Measurements from ENCODE around the gene STARD7.
A peak's percentile ranks its signal among the peaks of the same experiment; 100 is the strongest.
"Not testable (repeated sequence)": the region's sequence is repeated elsewhere in the genome, so short reads cannot be mapped to it uniquely, and the experiment has no call there.

Gene STARD7

DNA sequence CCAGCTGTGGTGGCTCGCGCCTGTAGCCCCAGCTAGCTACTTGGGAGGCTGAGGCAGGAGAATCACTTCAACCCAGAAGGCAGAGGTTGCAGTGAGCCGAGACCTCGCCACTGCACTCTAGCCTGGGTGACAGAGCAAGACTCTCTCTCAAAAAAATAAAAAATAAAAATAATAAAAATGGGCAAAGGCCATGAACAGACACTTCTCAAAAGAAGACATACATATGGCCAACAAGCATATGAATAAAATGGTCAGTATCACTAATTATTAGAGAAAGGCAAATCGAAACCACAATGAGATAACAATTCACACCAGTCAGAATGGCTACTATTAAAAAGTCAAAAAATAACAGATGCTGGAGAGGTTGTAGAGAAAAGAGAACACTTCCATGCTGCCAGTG, 48.3 kb downstream of the STARD7 start:
- DNase-seq, result not testable (repeated sequence)

DNA sequence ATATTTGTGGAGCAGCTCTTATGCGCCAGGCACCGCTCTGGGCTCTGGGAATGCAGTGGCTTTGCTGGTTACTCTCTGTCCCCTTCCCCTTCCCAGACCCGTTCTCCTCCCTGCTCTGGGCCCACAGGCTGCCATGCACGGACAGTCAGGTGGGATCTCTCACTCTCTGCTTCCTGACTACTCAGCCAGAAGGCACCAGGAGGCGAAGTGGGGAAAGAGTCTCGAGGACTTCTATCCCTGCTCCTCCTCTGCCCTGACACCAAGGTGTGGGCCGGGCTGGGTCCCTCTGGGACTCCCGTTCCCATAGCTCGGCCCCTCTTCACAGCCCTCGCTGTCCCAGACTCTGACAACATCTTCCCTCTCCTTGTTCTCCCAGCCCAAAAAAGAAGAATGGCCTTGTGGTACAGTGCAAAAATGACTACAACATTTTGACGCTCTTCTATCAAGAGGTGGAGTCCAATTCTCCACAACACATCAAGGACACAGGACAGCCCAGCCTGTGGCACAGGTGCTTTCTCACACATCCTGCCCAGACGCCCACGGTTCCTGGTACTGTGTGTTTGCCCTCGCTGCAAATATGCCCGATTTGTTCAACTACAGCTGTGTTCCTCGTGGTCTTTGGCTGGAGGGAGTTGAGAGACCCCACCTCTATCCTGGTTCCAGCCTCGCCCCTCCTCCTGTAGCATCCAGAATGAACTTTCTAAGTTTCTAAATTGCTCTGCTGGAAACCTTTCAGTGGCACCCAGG, 49.4 kb downstream of the STARD7 start:
- DNase-seq, result peak; percentile 54

DNA sequence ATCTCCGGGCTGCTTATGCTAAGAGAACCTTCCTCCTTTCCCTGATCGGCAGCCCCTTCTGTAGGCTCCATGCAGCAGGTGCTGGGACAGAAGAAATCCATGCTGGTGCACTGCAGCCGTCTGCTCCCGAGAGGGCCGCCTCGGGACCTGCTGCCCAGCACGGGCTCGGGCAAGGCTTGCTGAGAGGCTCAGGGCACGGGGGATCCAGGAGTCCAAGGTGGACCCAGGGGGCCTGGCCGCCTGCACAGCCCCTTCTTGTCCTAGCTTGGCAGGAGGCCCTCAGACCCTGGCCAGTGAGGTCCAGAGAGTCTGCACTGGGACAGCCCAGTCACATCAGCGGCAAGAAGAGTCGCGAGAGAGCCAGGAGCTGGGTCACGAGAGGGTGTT, 50.1 kb downstream of the STARD7 start:
- DNase-seq, result no peak

DNA sequence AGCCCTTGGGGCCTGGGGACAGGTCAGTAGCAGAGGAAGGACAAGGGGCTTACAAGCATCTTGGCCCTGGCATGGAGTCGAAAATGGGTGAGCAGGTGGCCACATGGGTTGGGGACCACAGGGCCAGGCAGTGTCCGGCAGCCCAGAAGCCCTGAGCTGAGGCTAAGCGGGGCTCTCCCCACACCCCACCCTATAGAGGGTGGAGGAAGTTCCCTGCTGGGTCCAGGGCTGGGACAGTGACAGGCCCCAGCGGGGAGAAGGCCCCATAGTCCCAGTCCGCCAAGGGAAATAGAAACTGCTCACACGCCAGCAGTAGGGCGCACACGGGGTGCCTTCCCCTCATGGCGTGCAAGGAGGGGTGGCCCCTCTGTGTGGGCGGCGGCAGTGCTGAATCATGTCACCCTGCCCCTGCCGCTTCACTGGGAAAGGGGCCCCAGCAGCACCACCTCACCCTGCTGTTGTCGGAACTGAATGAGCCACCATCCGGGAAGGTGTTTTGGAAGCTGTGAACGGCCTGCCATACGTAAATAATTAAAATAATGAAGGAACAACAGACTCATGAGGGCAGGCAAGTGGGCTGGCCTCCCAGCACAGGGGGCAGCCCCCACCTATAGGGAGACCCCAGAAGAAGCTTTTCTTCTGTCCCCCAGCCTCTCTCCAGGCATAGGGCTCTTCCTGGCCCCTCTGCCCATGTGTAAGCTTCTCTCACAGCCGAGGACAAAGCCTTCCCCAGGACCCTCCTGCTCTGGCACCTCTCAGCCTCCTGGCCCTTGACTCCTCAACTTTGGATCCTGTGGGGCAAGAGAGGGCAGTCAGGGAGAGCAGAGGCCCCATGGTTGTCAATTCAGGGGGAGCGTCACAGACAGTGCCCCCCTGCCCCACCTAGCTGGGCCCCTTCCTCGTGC, 50.7 kb downstream of the STARD7 start:
- peak; percentile 98 for DNase-seq

DNA sequence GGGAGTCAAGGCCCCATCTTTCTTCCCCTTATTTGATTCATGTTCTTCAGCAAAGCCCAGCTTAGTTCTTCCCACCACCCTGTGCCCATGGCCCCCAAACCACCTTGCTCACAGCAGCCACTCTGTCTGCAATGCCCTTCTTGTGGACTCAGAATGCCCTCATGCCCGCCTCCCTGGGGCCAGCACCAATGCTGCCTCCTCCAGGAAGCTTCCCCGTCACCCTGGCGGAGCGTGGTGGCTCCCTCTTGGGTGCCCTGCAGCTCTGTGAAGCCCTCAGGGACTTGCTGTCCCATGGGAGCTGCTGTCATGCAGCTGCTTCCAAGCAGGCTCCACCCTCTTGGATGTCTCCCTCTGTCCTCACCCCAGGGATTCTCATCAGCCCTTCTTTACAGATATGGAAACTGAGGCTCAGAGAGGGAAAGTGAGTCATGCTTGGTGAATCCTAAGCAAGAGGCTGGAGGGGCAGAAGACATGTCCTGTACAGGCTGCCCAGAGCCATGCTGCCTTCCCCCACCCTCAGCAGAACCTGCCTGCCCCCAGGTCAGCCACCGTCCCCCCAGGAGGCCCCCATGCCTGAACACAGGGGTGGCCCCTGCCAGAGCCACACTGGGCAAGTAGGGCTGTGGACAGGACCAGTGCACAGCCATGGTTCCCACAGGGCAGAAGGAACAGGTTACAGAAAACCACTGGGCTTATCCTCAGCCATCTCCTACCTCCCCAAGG, 51.5 kb downstream of the STARD7 start:
- no peak for DNase-seq

DNA sequence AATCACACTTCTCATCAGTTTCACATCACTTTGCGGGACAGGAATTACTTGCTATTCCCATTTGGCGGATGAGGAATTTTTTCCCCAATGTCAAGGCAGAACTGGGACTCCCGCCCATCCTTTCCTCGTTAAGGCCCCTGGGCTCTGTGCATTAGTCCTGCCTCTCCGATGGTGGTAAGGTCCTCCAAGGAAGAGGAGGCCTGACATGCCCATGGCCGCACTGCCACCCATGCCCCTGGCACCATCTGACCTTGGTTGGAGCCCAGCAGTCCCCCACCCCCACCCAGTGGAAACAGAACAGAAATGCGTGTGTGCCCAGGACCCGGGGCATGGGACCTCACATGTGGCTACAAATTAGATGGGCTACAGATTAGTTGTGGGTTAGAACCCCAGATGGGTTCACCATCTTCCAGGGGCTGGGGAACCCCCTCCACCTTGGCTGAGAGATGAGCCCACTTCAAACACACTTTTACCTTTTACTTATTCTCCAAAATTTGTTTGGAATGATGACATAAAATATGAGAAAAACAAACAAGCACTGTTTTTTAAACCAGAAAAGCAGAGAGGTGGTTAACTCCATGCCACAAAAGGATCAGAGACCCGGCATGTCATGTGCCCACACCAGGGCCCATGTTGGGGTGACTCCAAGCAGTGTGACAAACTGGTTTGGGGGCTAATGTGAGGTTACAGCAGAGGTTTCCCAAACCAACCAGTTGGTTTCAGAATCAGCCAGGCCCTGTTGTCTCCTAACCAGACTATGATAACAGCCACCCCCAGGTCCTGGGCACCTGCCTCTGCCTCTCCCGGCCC, 52.4 kb downstream of the STARD7 start:
- no peak for DNase-seq

DNA sequence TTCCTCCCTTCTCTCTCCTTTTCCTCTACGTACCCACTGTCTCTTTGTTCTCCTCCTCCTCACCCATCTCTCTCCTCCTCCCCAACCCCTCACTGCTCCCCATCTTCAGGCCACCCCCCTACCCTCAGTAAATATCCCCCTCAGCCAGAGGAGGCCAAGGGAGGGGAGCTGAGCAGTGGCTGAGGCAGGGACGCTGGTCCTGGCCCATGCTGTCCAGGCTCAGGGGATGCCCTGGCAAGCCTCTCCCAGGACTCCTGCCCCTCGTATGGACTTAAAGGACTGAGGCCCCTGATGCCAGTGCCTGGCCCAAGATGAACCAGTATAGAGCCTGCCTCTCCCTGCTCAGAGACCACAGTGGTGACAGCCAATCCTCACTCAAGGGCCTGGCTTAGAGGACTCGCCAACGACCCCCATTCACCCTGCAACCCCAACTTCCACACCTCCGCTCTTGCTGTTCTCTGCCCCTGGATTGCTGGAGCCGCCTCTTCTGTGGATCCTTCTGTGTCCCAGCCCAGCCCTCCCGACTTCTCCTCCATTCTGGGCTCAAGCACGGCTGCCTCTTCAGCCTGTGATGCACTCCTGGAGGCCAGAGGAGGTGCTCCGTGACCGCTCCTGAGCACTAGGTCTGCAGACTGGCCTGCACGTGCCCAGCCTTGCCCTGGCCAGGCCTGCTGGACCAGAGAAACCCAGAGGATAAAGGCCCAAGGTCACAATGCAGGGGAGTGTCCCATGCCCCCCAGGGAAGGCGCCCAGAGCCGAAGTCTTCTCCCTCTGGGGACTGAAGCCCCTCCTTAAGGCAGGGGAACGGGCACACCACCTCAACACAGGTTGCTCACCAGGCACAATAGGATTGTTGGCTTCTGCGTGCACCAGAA, 53.9 kb downstream of the STARD7 start:
- DNase-seq, result no peak

DNA sequence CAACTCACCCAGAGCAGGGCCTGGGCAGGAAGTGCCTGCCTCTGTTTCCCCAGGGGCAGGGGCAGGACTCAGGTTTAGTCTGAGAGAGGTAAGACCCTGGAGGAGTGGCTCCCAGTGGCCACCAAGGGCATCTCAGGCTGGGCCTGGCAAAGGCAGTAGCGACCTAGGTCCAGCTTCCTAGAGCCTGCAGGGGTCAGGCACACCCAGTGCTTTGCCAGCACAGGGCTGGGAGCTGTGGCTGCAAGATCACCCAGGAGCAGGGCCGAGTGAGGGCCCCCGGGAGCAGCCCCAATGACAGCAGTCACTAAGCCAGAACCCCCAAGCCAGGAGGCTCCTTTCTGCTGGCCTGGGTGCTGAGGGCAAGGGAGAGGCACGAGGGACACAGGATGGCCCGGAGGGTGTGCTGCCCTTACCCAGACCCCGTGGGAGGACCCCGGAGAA, 54.6 kb downstream of the STARD7 start:
- DNase-seq, result no peak

DNA sequence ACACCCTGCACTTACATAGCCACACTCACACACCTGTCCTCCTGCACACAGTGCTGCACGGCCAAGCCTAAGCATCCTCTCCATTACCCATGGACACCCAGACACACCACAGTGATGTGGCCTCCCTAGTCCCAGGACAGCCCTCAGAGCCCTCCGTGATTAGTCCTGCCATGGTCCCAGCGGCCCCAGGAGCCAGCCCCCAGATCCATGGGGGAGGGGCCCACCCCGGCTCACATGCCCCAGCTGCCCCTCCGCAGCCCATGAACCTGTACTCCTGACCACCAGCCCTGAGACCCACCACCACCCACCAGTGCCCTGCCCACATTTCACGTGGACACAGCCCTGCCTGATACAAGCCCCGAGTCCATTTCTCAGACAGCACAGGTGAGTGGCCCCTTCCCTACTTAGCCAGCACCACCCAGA, 55.3 kb downstream of the STARD7 start:
- no peak for DNase-seq

DNA sequence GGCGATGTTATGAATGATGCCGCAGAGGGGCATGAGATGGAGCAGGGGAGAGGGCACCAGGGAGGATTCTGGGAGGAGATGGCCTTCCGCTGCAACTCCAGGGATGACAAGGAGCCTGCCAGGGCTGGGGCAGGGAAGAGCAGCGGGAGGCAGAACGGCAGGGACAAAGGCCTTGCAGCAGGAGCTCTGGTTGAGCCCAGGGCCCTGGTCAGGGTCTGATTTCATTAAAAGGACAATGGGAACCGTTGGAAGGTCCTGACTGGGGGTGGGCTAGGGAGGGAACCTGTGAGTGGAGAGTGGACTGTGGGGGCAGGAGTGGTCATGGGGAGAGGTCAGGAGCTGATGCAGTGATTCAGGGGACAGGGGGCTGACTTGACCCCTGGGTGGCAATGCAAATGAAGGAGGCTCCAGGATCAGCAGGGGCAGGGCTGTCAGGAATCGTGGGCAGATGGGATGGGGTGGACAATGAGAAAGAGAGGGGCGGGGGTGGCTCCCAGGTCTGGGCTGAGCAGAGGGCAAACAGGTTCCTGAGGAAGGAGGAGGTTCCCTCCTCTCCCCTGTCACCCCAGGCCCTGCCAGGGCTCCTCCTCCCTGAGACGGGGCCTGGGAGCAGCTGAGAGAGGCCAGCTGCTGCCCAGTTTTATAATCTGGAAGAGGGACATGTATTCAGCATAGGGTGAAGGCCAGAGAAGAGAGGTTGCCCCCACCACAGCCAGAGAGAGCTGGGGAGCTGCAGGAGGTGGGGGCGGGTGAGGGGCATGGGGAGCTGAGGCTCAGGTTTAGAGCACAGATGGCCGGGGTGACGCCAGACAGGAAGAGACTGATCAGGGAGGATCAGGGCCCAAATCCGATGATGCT, 56.1 kb downstream of the STARD7 start:
- no peak for DNase-seq

DNA sequence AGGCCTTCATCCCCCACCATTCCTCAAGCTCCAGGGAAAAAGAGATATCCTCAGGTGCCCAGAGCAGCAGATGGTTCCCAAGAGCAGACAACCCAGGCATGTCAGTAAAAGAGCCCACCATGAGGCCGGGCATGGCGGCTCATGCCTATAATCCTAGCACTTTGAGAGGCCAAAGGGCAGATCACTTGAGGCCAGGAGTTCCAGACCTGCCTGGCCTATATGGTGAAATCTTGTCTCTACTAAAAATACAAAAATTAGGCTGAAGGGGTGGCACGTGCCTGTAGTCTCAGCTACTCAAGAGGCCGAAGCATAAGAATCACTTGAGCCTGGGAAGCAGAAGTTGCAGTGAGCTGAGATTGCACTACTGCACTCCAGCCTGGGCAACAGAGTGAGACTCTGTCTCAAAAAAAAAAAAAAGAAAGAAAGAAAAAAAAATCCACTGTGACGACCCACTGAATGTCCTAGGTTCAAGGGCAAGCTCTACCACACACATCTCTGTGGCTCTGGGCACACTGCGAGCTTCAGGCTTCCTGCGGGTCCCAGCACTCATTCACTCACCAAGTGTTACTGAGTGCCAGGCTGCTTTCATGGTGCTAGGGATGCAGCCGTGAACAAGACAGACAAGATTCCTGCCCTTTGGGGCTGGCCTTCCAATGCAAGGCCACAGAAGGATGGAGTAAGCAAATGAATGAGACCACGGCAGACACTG, 56.9 kb downstream of the STARD7 start:
- DNase-seq, result no peak

DNA sequence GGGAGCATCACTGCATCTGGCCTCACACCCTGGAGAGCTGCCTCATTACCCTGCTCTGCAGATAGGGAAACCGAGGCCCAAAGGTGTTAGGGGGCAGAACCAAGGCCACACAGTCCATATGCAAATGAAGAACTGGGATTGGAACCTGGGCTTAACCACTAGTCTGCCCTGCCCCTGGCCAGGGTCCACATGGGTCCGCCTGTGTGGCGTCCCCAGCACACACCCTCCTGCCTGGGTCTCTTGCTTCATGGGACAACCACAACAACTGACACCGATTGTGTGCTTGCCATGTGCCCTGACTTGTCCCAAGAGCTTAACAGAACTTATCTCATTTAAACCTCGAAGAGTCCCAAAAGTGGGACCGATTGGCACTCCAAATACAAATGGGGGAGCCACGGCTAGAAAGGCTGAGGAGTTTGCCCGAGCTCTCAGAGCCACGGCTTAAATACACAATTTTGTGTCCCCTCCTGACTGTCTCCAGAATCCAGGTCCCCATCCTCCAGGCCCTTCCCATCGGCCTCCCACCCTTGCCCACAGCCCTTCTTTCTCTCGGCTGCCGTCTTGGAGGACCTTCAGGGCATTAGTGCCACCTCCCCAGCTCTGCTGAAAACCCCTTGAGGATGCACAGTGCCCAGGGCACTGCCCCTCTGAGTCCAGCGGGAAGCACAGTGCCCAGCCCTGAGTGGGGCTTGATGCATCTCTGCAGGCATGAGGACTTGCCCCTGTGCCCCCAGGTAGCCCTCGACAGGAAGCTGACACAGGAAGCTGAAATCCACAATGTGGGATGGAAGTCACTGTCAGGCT, 57.6 kb downstream of the STARD7 start:
- no peak for DNase-seq

DNA sequence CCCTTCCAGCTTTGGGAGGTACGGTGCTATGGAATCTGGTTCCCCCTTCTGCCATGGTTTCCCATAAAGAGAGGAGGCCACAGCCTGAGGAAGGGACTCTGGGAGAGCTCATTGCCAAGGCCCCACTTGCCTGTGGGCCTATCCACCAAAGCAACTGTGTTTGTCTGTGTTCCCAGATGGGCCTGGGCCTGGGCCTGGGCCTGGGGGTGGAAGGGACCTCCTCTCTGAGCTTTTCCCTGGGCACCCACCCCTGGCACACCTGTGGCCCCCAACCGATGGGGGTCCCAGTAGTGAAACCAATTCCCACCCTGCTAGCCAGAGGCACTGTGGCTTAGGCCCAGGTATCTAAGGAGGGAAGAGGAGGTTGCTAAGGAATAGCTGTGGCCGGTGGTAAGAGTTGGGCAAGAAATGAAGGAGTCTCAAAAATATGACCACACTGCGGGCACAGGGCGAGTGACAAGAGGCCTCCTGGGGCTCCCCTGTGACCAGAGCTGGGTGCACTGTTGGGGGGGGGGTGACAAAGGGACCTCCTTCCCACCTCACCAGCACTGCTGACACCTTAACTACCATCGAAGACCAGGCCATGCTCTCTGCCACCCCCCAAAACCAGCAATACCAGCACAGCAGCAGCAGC, 58.5 kb downstream of the STARD7 start:
- no peak for DNase-seq

DNA sequence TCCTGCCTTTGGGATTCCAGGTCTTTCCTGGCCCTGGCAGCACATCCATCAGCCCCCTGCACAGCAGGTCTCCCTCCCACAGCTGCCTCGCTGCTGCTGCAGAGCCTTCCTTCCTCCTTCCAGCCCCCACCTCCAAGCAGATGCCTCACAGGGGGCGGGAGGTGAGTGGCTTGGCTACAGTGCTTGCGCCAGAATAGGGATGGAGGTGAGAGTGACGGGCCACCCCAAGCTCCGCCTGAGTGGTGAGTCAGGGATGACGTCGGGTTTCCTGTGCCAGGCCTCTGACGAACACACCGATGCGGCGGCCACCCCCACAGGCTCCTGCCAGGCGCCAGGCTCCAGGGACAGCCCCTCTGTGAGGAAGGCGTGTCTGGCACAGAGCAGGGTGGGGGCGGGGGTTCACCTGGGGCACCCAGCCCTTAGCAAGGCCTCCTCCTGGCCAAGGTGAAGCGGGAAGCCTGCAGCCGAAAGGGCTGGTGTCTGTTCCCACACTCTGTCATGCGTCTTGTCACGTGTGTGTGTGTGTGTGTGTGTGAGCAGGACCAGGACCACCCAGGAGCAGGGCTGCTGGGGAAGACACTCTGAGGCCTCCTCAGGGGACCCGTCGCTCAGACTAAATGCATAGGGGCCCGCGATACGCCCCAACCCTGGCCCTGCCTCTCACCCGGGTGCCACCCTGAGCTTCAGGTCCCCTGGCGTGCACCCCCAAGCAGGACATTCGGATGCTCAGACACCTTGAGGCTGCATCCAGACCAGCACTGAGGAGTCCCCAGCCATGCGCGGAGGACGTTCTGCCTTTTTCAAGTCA, 60.0 kb downstream of the STARD7 start:
- peak; percentile 97 for DNase-seq

DNA sequence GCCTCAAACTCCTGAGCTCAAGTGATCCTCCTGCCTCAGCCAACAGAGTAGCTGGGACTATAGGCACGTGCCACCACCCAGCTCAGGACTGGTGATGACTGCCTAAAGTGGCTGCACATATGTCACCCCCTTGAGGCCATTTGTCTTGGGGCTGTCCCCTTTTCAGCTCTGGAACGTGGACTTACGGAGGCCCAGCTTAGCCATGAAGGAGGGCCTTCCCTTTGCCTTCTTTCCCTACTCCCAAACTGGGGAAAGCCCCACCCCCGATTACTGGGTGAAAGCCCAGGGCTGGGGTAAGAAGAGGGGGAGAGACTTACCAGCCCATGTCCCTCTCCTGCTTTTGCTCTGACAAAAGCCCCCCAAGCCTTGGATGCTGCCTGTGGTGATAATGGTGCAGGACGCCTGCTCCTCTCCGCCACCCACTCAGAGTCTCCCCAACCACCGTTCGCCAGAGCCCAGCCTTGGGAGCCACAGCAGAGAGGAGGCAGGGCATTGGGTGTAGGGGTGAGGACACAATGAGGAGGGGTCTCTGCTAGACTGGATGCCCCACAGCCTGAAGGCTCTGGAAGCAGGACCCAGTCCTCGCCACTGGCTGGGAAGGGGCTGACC, 60.9 kb downstream of the STARD7 start:
- no peak for DNase-seq

DNA sequence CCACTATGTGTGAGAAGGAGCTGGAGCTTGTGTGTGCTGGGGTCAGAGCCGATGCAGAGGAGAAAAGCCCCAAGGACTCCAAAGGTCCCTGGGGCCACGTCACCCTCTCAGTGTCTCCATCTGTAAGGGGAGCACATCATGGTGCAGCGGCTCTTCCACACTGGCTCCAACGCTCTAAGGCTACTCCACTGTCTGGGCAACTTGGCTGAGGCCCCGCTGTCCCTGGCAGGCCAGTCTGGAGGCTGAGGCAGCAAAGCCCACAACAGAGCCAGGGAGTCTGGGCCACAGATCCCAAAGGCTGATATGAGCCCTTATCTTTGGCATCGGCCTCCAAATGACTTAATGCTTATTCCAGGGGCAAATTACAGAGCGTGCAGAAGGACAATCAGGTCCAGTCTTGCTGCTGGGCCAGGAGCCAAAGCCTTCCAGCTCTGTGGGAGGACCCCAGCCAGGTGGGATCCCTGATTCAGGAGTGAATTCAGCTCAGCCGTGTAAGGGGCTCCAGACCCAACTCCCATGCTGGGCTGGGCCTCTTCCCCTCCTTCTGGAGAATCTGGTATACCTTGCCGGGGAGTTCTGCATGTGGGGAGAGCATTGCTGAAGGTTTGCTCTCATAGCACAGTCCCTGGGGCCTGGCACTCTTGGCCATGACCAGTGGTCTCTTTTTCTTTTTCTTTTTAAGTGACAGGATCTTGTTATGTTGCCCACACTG, 61.6 kb downstream of the STARD7 start:
- DNase-seq, result no peak
